CD4-positive, CD25-positive, alpha-beta regulatory T cell (primary cell): ENCODE measurements around the gene PLCB1. TPM values are rescaled to one million over a fixed set of nuclear protein-coding genes. Genes with fewer than 3 reads are reported as not detected.
"Not testable (repeated sequence)": the region's sequence is repeated elsewhere in the genome, so short reads cannot be mapped to it uniquely, and the experiment has no call there.

Source experiments
- ATAC-seq, 2 donors: fragments of 150-1000 bp; cut with Tn5 transposase; one replicate each; pipeline ENCODE4 v1.10.0; 2021; ENCODE audit warnings: low read depth in 2 of 2, moderate number of reproducible peaks in 2 of 2, moderate library complexity in 1 of 2
- DNase-seq, 3 donors: peaks; one replicate each; pipeline versions ENCODE4 v3.0.0 to v3.0.0-alpha.2; 2012 to 2022; ENCODE audit warnings: mixed read lengths in 1 of 3
- H3K27ac ChIP-seq: one replicate; pipeline ENCODE4 v1.7.0; 2013; ENCODE audit warnings: mild to moderate bottlenecking, low read length; ENCODE audit not compliant: insufficient read depth, poor library complexity, severe bottlenecking
- H3K27me3 ChIP-seq: one replicate; pipeline ENCODE4 v1.7.0; 2013; ENCODE audit warnings: low read length; ENCODE audit not compliant: control insufficient read depth, insufficient read depth
- H3K36me3 ChIP-seq: one replicate; pipeline ENCODE4 v1.7.0; 2013; ENCODE audit warnings: mild to moderate bottlenecking, low read length, moderate library complexity; ENCODE audit not compliant: control insufficient read depth, insufficient read depth
- H3K4me1 ChIP-seq: 2 replicates; pipeline ENCODE4 v1.7.0; 2013; ENCODE audit warnings: mild to moderate bottlenecking, low read length; ENCODE audit not compliant: insufficient read depth, control insufficient read depth, poor library complexity, severe bottlenecking
- H3K4me3 ChIP-seq: one replicate; pipeline ENCODE4 v1.7.0; 2013; ENCODE audit warnings: low read depth, mild to moderate bottlenecking, low read length, moderate library complexity
- H3K9me3 ChIP-seq, 2 experiments: 1 replicate in 1 of 2; 2 replicates in 1 of 2; pipeline ENCODE4 v1.7.0; 2013; ENCODE audit warnings: low read length in 2 of 2, mild to moderate bottlenecking in 1 of 2, moderate library complexity in 1 of 2; ENCODE audit not compliant: control insufficient read depth in 2 of 2
- H3K27ac Mint-ChIP-seq, 3 donors: one replicate each; pipeline ENCODE4 v1.8.0; 2020 to 2022; ENCODE audit warnings: mild to moderate bottlenecking in 3 of 3, mixed read lengths in 3 of 3, moderate library complexity in 2 of 3
- H3K27me3 Mint-ChIP-seq: one replicate; pipeline ENCODE4 v1.8.0; 2022; ENCODE audit warnings: mild to moderate bottlenecking, mixed read lengths
- H3K36me3 Mint-ChIP-seq: one replicate; pipeline ENCODE4 v1.8.0; 2020; ENCODE audit warnings: mixed read lengths
- H3K4me1 Mint-ChIP-seq, 4 donors: one replicate each; pipeline ENCODE4 v1.8.0; 2020 to 2022; ENCODE audit warnings: mixed read lengths in 4 of 4, mild to moderate bottlenecking in 1 of 4
- H3K4me3 Mint-ChIP-seq, 4 donors: one replicate each; pipeline ENCODE4 v1.8.0; 2020 to 2022; ENCODE audit warnings: mild to moderate bottlenecking in 4 of 4, mixed read lengths in 4 of 4, moderate library complexity in 3 of 4
- H3K9me3 Mint-ChIP-seq, 7 donors: one replicate each; pipeline ENCODE4 v1.8.0; 2020 to 2022; ENCODE audit warnings: mixed read lengths in 7 of 7, mild to moderate bottlenecking in 3 of 7, moderate library complexity in 2 of 7
- polyA plus RNA-seq, 4 donors: library from polyadenylated mRNA; unstranded; fragments of 300-500 nt; fragmentation: Illumina TruSeq; gene quantifications; one replicate each; pipeline ENCODE4 v1.2.3, GENCODE V29; 2021
- total RNA-seq: library from RNA; stranded (reverse); gene quantifications from one replicate; pipeline ENCODE4 v1.2.3, GENCODE V29; 2022

PLCB1 gene
- total and polyA plus RNA-seq, 5 donors from 2014 or later: 0.17 to 1.8 (median 0.44) TPM; not detected in 2

DNA sequence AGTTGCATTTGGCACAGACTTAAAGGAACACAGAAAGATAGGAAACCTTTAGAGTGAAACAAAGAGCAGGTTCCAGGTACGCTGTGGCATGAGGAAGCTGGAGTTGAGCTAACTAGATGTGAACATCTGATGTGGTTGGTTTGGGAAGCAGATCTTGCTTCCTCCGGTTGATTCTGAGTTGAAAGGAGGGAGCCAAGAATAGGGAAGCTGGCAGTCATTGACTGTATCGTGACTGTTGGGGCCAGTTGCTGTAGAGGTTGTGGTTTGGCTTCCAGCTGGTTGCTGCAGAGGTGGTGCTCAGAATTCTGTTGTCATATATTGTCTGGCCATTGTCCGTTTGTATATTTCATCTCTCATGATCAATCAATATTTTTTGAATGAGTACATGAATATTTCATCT lies 325.9 kb downstream of the PLCB1 start:
- no peak overlapping the region for H3K27ac ChIP-seq
- no peaks in the 10 kb centered on the region for H3K36me3 ChIP-seq
- H3K4me1 ChIP-seq: no peaks in the 10 kb centered on the region
- no peaks in the 10 kb centered on the region for H3K27me3 Mint-ChIP-seq
- no peaks in the 10 kb centered on the region for H3K9me3 ChIP-seq
- H3K36me3 Mint-ChIP-seq: no peaks in the 10 kb centered on the region
- H3K27ac Mint-ChIP-seq: no peak overlapping the region
- H3K4me1 Mint-ChIP-seq: no peaks in the 10 kb centered on the region
- ATAC-seq (no peak), DNase-seq (no peak)
- H3K27me3 ChIP-seq: no peaks in the 10 kb centered on the region
- H3K9me3 Mint-ChIP-seq: peaks cover 0 to 3% (median 0%) of the 10 kb centered on the region in 7 donors
- H3K4me3 ChIP-seq: no peak overlapping the region
- H3K4me3 Mint-ChIP-seq: no peak overlapping the region

DNA sequence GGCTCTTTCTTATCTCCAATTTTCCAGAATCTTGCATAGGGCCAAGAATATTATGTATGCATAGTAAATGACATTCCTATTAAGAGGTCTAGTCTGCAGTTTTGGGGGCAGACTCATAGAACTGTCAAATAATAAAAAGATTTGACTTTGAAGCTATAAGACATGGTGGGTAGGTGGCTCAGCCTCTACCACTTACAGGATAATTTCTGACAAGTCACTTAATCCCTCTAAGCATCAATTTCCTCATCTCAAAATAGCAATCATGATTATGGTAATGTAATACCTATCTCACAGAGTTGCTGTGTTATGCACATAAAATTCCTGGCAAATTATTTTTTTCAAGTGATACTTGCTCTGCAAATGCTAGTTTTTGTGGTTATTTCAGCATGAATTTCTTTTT lies 329.1 kb downstream of the PLCB1 start:
- ATAC-seq (no peak), DNase-seq (no peak)
- H3K4me3 ChIP-seq: no peak overlapping the region
- Mint-ChIP-seq H3K27me3 (no peaks in the 10 kb centered on the region), H3K27ac (no peak overlapping the region), H3K9me3 (peaks cover 0 to 5% (median 0%) of the 10 kb centered on the region in 7 donors), H3K4me3 (no peak overlapping the region), H3K4me1 (no peaks in the 10 kb centered on the region), H3K36me3 (no peaks in the 10 kb centered on the region)
- no peaks in the 10 kb centered on the region for H3K36me3 ChIP-seq
- no peaks in the 10 kb centered on the region for H3K4me1 ChIP-seq
- H3K9me3 ChIP-seq: peaks cover 0 to 4% of the 10 kb centered on the region in 2 experiments
- no peaks in the 10 kb centered on the region for H3K27me3 ChIP-seq
- no peak overlapping the region for H3K27ac ChIP-seq

DNA sequence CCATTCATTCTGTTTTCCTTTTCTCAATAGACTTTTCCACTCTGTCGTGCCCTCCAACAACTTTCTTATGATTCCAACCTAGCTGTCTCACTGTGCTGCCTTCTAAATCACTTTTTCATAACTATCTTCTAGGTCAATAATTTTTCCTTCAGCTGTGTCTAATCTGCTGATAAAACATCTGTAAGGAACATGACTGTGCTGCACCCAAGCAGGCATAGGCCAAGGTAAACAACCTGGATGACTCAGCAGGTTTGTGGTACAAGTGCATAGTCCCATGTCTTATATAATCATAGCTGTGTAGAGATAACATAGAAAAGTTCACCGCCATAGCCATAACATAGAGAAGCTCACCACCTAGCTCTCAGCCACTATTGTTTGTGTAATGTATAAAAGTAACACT lies 332.3 kb downstream of the PLCB1 start:
- Mint-ChIP-seq H3K36me3 (no peaks in the 10 kb centered on the region), H3K4me3 (no peak overlapping the region), H3K4me1 (no peaks in the 10 kb centered on the region), H3K27ac (no peak overlapping the region), H3K27me3 (no peaks in the 10 kb centered on the region), H3K9me3 (peaks cover 0 to 5% (median 2%) of the 10 kb centered on the region in 7 donors)
- Histone ChIP-seq H3K4me3 (no peak overlapping the region), H3K36me3 (no peaks in the 10 kb centered on the region), H3K4me1 (no peaks in the 10 kb centered on the region), H3K27ac (no peak overlapping the region), H3K9me3 (peaks cover 0 to 4% of the 10 kb centered on the region in 2 experiments), H3K27me3 (no peaks in the 10 kb centered on the region)
- no peak for DNase-seq
- no peak for ATAC-seq

DNA sequence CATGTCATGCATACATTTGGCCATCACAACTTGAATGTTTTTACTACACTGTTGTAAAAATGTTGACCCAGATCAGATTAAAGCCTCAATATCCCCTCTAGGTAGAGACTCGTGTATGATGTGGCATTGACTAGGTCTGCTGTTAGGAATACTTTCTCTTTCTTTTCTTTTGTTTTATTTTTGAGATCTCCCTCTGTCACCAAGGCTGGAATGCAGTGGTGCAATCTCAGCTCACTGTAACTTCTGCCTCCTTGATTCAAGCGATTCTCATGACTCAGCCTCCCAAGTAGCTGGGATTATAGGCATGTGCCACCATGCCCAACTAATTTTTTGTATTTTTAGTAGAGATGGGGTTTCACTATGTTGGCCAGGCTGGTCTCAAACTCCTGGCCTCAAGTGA lies 334.7 kb downstream of the PLCB1 start:
- H3K27me3 Mint-ChIP-seq, H3K36me3 ChIP-seq, H3K36me3 Mint-ChIP-seq, H3K4me3 ChIP-seq, H3K27ac Mint-ChIP-seq, ATAC-seq, H3K27ac ChIP-seq, H3K4me3 Mint-ChIP-seq, H3K9me3 ChIP-seq, DNase-seq, H3K9me3 Mint-ChIP-seq, H3K4me1 Mint-ChIP-seq, H3K27me3 ChIP-seq, H3K4me1 ChIP-seq: not testable (repeated sequence)

DNA sequence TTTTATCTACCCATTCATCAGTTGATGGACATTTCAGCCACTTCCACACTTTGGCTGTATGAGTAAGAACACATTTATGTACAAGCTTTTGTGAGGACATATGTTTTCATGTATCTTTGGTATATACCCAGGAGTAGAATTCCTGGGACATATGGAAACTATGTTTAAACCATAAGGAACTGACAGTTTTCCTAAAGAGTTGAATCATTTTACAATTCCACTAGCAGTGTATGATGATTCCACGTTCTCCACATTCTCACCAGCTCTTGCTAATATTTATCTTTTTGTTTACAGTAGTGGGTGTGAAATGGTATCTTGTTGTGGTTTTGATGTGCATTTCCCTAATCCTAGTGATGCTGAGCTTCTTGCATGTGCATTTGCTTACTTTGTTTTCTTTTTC lies 338.1 kb downstream of the PLCB1 start:
- Mint-ChIP-seq H3K9me3 (peaks cover 0 to 3% (median 0%) of the 10 kb centered on the region in 7 donors), H3K27ac (no peak overlapping the region), H3K4me3 (no peak overlapping the region), H3K36me3 (no peaks in the 10 kb centered on the region), H3K27me3 (no peaks in the 10 kb centered on the region), H3K4me1 (no peaks in the 10 kb centered on the region)
- ATAC-seq (no peak), DNase-seq (no peak)
- H3K27ac ChIP-seq: no peak overlapping the region
- no peaks in the 10 kb centered on the region for H3K9me3 ChIP-seq
- H3K4me1 ChIP-seq: no peaks in the 10 kb centered on the region
- no peaks in the 10 kb centered on the region for H3K27me3 ChIP-seq
- no peak overlapping the region for H3K4me3 ChIP-seq
- H3K36me3 ChIP-seq: no peaks in the 10 kb centered on the region

DNA sequence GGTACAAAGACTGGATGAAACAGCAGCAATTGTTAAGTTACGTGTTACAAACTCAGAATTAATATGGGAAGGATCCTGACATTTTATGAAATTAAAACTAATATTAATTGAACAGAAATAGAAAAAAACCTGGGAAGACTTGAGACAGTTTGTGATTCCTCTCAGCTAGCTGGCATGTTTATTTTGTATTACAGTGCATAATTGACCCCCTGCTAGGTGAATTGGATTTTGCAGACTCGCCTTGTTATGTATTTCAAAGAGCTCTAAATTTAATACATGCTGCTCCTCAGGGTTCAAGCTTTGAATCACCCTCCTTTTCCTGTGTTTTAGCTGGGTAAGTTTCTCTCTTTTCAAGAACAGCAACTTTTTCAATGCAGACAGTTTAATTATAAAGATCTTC lies 339.4 kb downstream of the PLCB1 start:
- Histone ChIP-seq H3K4me1 (no peaks in the 10 kb centered on the region), H3K4me3 (no peak overlapping the region), H3K36me3 (no peaks in the 10 kb centered on the region), H3K27me3 (no peaks in the 10 kb centered on the region), H3K27ac (no peak overlapping the region), H3K9me3 (no peaks in the 10 kb centered on the region)
- no peaks in the 10 kb centered on the region for H3K4me1 Mint-ChIP-seq
- no peak overlapping the region for H3K27ac Mint-ChIP-seq
- DNase-seq: no peak
- peaks cover 0 to 2% (median 0%) of the 10 kb centered on the region in 7 donors for H3K9me3 Mint-ChIP-seq
- H3K27me3 Mint-ChIP-seq: no peaks in the 10 kb centered on the region
- H3K36me3 Mint-ChIP-seq: no peaks in the 10 kb centered on the region
- no peak overlapping the region for H3K4me3 Mint-ChIP-seq
- no peak for ATAC-seq

DNA sequence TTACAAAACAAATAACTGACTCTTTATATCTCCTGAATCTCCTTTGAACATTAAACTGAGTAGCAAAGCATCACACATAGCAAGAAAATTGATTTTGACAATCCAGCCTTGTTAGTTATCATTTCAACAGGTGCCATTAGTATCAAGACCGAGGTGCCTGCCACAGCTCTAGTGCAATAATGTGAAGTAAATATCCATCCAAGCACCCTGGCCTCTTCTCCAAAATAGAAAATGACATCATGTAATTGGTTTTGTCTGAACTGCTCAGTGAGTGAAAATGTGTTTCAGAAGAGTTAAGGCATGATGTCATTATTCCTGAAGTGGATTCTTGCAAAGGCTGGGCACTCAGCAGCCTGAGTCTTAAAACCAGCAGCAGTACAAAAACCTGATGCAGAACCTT lies 341.4 kb downstream of the PLCB1 start:
- H3K27ac Mint-ChIP-seq: no peak overlapping the region
- Histone ChIP-seq H3K9me3 (no peaks in the 10 kb centered on the region), H3K4me3 (no peak overlapping the region), H3K4me1 (no peaks in the 10 kb centered on the region), H3K27ac (no peak overlapping the region), H3K27me3 (no peaks in the 10 kb centered on the region), H3K36me3 (no peaks in the 10 kb centered on the region)
- DNase-seq (no peak), ATAC-seq (no peak)
- no peak overlapping the region for H3K4me3 Mint-ChIP-seq
- H3K9me3 Mint-ChIP-seq: peaks cover 0 to 1% (median 0%) of the 10 kb centered on the region in 7 donors
- no peaks in the 10 kb centered on the region for H3K4me1 Mint-ChIP-seq
- no peaks in the 10 kb centered on the region for H3K36me3 Mint-ChIP-seq
- H3K27me3 Mint-ChIP-seq: no peaks in the 10 kb centered on the region

DNA sequence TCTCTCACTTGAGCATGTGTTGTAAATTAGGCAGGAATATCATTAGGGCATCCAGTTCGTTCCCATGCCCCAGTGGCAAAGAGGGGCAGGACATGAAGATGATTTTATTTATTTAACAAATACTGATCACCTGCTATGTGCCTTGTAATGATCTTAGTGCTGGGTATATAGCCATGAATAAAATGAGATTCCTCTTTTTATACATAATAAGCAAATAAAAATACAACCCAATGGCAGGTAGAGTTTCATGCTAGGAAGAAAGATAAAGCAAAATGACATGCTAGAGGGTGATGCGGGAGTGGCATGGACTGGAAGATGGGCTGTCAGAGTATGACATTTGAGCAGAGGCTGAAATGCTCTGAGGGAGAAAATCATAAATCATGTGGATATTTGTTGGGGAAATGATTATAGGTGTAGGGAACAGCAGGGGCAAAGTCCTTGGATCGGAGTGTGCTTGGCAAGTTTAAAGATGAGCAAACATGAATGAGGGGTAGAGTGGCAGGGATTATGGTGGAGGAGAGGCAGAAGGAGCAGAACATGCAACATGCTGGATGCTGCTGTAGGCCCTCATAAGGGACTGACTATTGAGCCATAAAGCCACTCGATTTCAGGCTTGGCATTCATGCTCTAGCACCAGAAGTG lies 342.1 kb downstream of the PLCB1 start:
- no peaks in the 10 kb centered on the region for H3K27me3 ChIP-seq
- peaks cover 0 to 1% (median 0%) of the 10 kb centered on the region in 7 donors for H3K9me3 Mint-ChIP-seq
- no peak overlapping the region for H3K27ac Mint-ChIP-seq
- no peak overlapping the region for H3K4me3 ChIP-seq
- DNase-seq: no peak
- no peak overlapping the region for H3K27ac ChIP-seq
- H3K4me3 Mint-ChIP-seq: no peak overlapping the region
- H3K27me3 Mint-ChIP-seq: no peaks in the 10 kb centered on the region
- ATAC-seq: no peak
- H3K36me3 Mint-ChIP-seq: no peaks in the 10 kb centered on the region
- H3K4me1 Mint-ChIP-seq: no peaks in the 10 kb centered on the region
- no peaks in the 10 kb centered on the region for H3K36me3 ChIP-seq
- no peaks in the 10 kb centered on the region for H3K4me1 ChIP-seq
- H3K9me3 ChIP-seq: no peaks in the 10 kb centered on the region
